Measurements from ENCODE around the gene RHOT2.

- TF ChIP-seq CTCF (IDR thresholded peaks at IDR 0.05; ENCODE audit: low read length) (no peak), EZH2 (IDR thresholded peaks at IDR 0.05; ENCODE audit: borderline replicate concordance, low read length) (no peak)
Measured at GRCh38 chr16:687499-687898, 19.6 kb downstream of the RHOT2 start.
